Measurements from ENCODE around the gene BCL7A.

BCL7A gene

GRCh38 chr12:122061253-122061652 lies 39.6 kb downstream of the BCL7A start:
- H3K27me3 ChIP-seq (ENCODE audit: control insufficient read depth, insufficient read depth, low read length) = no peaks in the 10 kb centered on the region
- no peak overlapping the region for H3K9ac ChIP-seq (ENCODE audit: low read depth, low read length)
- H3K4me1 ChIP-seq (ENCODE audit: control insufficient read depth, insufficient read depth, low read length) = peaks cover 40% of the 10 kb centered on the region
- peaks cover 32% of the 10 kb centered on the region for H3K36me3 ChIP-seq (ENCODE audit: insufficient read depth, low read length)
- H3K4me2 ChIP-seq (ENCODE audit: low read length) = no peak overlapping the region
- no peaks in the 10 kb centered on the region for H3K9me3 ChIP-seq (replicated peaks; ENCODE audit: low read length)
- no peak overlapping the region for H3K4me3 ChIP-seq (ENCODE audit: low read length)

- peak overlapping the region; percentile 38 for H3K9ac ChIP-seq (ENCODE audit: low read depth, low read length)
- peak overlapping the region; percentile 3 for H3K4me3 ChIP-seq (ENCODE audit: low read length)
These were observed 41.4 kb downstream of the BCL7A start for GRCh38 chr12:122062832-122063693.

DNA sequence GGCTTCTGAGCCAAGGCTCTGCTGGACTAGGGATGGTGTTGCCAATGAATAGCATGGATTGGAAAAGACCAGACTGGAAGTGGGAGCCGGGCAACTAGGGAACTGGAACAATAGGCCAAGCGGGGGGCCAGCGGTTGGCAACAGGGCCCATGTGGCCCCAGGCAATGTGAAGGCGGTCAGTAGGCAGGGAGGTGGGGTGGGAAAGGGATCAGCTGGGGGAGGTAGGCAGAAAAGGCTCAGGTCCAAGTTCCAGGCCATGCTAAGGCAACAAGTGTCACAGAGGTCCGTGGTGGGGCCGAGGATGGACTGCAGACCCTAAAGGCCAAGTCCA lies 42.0 kb downstream of the BCL7A start:
- peak overlapping the region; percentile 38 for H3K9ac ChIP-seq (ENCODE audit: low read depth, low read length)
- H3K4me3 ChIP-seq (ENCODE audit: low read length) = peak overlapping the region; percentile 3
- no peaks in the 10 kb centered on the region for H3K9me3 ChIP-seq (replicated peaks; ENCODE audit: low read length)
- peaks cover 17% of the 10 kb centered on the region for H3K36me3 ChIP-seq (ENCODE audit: insufficient read depth, low read length)
- peaks cover 46% of the 10 kb centered on the region for H3K4me1 ChIP-seq (ENCODE audit: control insufficient read depth, insufficient read depth, low read length)
- H3K4me2 ChIP-seq (ENCODE audit: low read length) = peak overlapping the region; percentile 68
- no peaks in the 10 kb centered on the region for H3K27me3 ChIP-seq (ENCODE audit: control insufficient read depth, insufficient read depth, low read length)

More at GRCh38 chr12:122062832-122063693, 41.4 kb downstream of the BCL7A start:
- peak overlapping the region; percentile 68 for H3K4me2 ChIP-seq (ENCODE audit: low read length)
- no peaks in the 10 kb centered on the region for H3K9me3 ChIP-seq (replicated peaks; ENCODE audit: low read length)
- no peaks in the 10 kb centered on the region for H3K27me3 ChIP-seq (ENCODE audit: control insufficient read depth, insufficient read depth, low read length)
- H3K36me3 ChIP-seq (ENCODE audit: insufficient read depth, low read length) = peaks cover 17% of the 10 kb centered on the region
- H3K4me1 ChIP-seq (ENCODE audit: control insufficient read depth, insufficient read depth, low read length) = peaks cover 43% of the 10 kb centered on the region

DNA sequence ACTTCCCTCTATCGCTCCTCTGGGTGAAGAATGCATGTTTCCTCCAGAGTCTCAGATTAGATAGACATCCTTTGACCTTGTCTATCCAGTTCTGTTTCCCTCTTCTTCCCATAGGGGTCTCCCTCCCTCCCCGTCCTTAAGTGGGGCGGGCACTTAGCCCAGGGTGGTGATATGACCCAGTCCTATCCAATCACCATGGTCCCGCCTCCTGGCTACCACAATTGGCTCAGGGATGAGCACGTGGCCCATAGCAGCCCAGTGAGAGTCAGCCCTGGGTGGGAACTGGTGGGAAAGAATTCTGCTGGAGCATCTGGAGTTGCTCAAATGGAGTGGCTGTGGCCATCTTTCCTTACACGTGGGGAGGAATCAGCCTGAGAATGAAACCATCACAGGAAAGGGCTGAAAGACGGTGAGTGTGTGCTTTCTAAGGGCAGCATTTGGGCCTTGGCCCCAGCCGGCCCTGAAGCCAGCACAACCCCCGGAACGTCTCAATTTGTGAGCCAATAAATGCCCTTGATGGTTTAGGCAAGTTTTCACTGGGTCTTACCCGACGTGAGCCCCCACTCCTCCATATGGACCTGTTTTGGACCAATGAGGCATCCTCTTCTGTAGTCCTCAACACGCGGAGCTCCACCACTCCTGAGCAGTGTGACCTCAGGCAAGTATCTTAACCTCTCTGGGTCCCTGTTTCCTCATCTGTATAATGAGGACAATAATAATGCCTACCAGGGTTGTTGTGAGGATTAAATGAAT lies 42.5 kb downstream of the BCL7A start:
- Histone ChIP-seq H3K36me3 (ENCODE audit: insufficient read depth, low read length) (peaks cover 14% of the 10 kb centered on the region), H3K4me1 (ENCODE audit: control insufficient read depth, insufficient read depth, low read length) (peaks cover 46% of the 10 kb centered on the region), H3K4me3 (ENCODE audit: low read length) (peak overlapping the region; percentile 16), H3K27me3 (ENCODE audit: control insufficient read depth, insufficient read depth, low read length) (no peaks in the 10 kb centered on the region), H3K4me2 (ENCODE audit: low read length) (peak overlapping the region; percentile 74), H3K9ac (ENCODE audit: low read depth, low read length) (peak overlapping the region; percentile 14), H3K9me3 (replicated peaks; ENCODE audit: low read length) (no peaks in the 10 kb centered on the region)

GRCh38 chr12:122064780-122065588 lies 43.3 kb downstream of the BCL7A start:
- Histone ChIP-seq H3K4me2 (ENCODE audit: low read length) (peak overlapping the region; percentile 74), H3K27me3 (ENCODE audit: control insufficient read depth, insufficient read depth, low read length) (no peaks in the 10 kb centered on the region), H3K9ac (ENCODE audit: low read depth, low read length) (peak overlapping the region; percentile 61), H3K36me3 (ENCODE audit: insufficient read depth, low read length) (peaks cover 6% of the 10 kb centered on the region), H3K9me3 (replicated peaks; ENCODE audit: low read length) (no peaks in the 10 kb centered on the region), H3K4me3 (ENCODE audit: low read length) (peak overlapping the region; percentile 31), H3K4me1 (ENCODE audit: control insufficient read depth, insufficient read depth, low read length) (peaks cover 45% of the 10 kb centered on the region)

DNA sequence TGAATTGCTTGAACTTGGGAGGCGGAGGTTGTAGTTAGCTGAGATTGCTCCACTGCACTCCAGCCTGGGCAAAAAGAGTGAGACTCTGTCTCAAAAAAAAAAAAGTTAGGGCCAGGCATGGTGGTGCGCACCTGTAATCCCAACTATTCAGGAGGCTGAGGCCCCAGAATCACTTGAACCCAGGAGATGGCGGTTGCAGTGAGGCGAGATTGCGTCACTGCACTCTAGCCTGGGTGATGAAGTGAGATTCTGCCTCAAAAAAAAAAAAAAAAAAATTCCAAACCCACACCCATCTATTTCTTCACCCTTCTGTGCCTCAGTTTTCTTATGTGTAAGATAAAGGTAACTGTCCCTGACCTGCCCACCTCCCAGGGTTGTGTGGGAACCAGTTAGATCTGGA lies 45.9 kb downstream of the BCL7A start:
- Histone ChIP-seq H3K27me3 (ENCODE audit: control insufficient read depth, insufficient read depth, low read length) (no peaks in the 10 kb centered on the region), H3K4me1 (ENCODE audit: control insufficient read depth, insufficient read depth, low read length) (peaks cover 49% of the 10 kb centered on the region), H3K4me3 (ENCODE audit: low read length) (no peak overlapping the region), H3K9me3 (replicated peaks; ENCODE audit: low read length) (no peaks in the 10 kb centered on the region), H3K9ac (ENCODE audit: low read depth, low read length) (no peak overlapping the region), H3K36me3 (ENCODE audit: insufficient read depth, low read length) (no peaks in the 10 kb centered on the region), H3K4me2 (ENCODE audit: low read length) (no peak overlapping the region)

GRCh38 chr12:122067966-122068365 lies 46.3 kb downstream of the BCL7A start:
- Histone ChIP-seq H3K9ac (ENCODE audit: low read depth, low read length) (no peak overlapping the region), H3K4me3 (ENCODE audit: low read length) (no peak overlapping the region)

GRCh38 chr12:122072031-122072970 lies 50.6 kb downstream of the BCL7A start:
- Histone ChIP-seq H3K9ac (ENCODE audit: low read depth, low read length) (peak overlapping the region; percentile 64), H3K4me1 (ENCODE audit: control insufficient read depth, insufficient read depth, low read length) (peaks cover 28% of the 10 kb centered on the region), H3K9me3 (replicated peaks; ENCODE audit: low read length) (no peaks in the 10 kb centered on the region), H3K36me3 (ENCODE audit: insufficient read depth, low read length) (no peaks in the 10 kb centered on the region), H3K27me3 (ENCODE audit: control insufficient read depth, insufficient read depth, low read length) (no peaks in the 10 kb centered on the region), H3K4me3 (ENCODE audit: low read length) (peak overlapping the region; percentile 41), H3K4me2 (ENCODE audit: low read length) (peak overlapping the region; percentile 78)

More at GRCh38 chr12:122067966-122068365, 46.3 kb downstream of the BCL7A start:
- Histone ChIP-seq H3K27me3 (ENCODE audit: control insufficient read depth, insufficient read depth, low read length) (no peaks in the 10 kb centered on the region), H3K9me3 (replicated peaks; ENCODE audit: low read length) (no peaks in the 10 kb centered on the region), H3K4me2 (ENCODE audit: low read length) (no peak overlapping the region), H3K36me3 (ENCODE audit: insufficient read depth, low read length) (no peaks in the 10 kb centered on the region), H3K4me1 (ENCODE audit: control insufficient read depth, insufficient read depth, low read length) (peaks cover 49% of the 10 kb centered on the region)

- no peaks in the 10 kb centered on the region for H3K9me3 ChIP-seq (replicated peaks; ENCODE audit: low read length)
- H3K36me3 ChIP-seq (ENCODE audit: insufficient read depth, low read length) = no peaks in the 10 kb centered on the region
- H3K4me3 ChIP-seq (ENCODE audit: low read length) = no peak overlapping the region
- H3K9ac ChIP-seq (ENCODE audit: low read depth, low read length) = no peak overlapping the region
- H3K4me1 ChIP-seq (ENCODE audit: control insufficient read depth, insufficient read depth, low read length) = peaks cover 32% of the 10 kb centered on the region
- H3K4me2 ChIP-seq (ENCODE audit: low read length) = no peak overlapping the region
- no peaks in the 10 kb centered on the region for H3K27me3 ChIP-seq (ENCODE audit: control insufficient read depth, insufficient read depth, low read length)
These were observed 52.1 kb downstream of the BCL7A start for GRCh38 chr12:122073815-122074214.

DNA sequence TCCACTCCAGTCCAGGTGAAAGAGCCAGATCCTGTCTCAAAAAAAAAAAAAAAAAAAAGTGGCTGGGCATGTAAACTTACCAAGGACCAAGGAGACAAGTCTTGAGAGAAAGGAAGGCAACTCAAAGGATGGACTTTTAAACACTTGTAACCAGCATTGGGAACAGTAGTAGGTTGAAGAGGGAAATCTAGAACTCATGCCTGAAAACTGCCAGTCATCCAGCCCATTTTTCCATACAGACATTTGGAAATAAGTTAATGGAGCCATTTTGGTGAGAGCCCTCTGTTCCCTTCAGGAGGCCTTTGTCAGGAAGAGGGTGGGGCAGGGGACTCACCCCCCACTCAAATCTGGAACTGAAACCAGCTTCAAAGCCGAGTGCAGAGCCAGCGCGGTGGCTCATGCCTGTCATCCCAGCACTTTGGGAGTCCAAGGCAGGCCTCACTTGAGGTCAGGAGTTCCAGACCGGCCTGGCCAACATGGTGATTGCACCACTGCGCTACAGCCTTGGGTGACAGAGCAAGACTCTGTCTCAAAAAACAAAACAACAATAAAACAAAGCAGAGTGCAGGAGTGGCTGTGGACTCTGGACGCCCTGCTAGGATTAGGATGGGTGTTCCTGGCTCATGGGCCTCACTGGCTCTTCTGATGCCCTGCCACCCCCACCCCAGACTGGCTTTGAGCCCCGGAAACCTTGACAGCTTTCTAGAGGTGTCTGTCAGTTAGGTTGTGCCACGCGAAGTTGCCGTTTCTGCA lies 55.2 kb downstream of the BCL7A start:
- H3K27me3 ChIP-seq (ENCODE audit: control insufficient read depth, insufficient read depth, low read length) = no peaks in the 10 kb centered on the region
- H3K36me3 ChIP-seq (ENCODE audit: insufficient read depth, low read length) = no peaks in the 10 kb centered on the region
- H3K4me3 ChIP-seq (ENCODE audit: low read length) = no peak overlapping the region
- peaks cover 39% of the 10 kb centered on the region for H3K4me1 ChIP-seq (ENCODE audit: control insufficient read depth, insufficient read depth, low read length)
- no peak overlapping the region for H3K4me2 ChIP-seq (ENCODE audit: low read length)
- H3K9ac ChIP-seq (ENCODE audit: low read depth, low read length) = no peak overlapping the region
- no peaks in the 10 kb centered on the region for H3K9me3 ChIP-seq (replicated peaks; ENCODE audit: low read length)

Measured in skeletal muscle satellite cell (primary cell).